ENCODE measurements around the gene KMO. TPM values are rescaled to one million over a fixed set of nuclear protein-coding genes. Genes with fewer than 3 reads are reported as not detected.

KMO gene
- total and polyA plus RNA-seq, 4 donors: 2.2 to 9.9 (median 6.4) TPM

- TF ChIP-seq CTCF (IDR thresholded peaks at IDR 0.05; ENCODE audit: control extremely low read depth, extremely low read depth): no peak
- peaks cover 0 to 17% (median 11%) of the 10 kb centered on the region in 5 donors for H3K4me1 ChIP-seq (ENCODE audit: control insufficient read depth in 5 of 5, insufficient read depth in 5 of 5, low read length in 5 of 5)
- peaks cover 0 to 13% (median 5%) of the 10 kb centered on the region in 4 donors for H3K36me3 ChIP-seq (ENCODE audit: control insufficient read depth in 4 of 4, insufficient read depth in 4 of 4, low read length in 4 of 4)
- H3K9me3 ChIP-seq (ENCODE audit: control insufficient read depth in 4 of 4, insufficient read depth in 3 of 4, low read length in 3 of 4): no peaks in the 10 kb centered on the region
- no peaks in the 10 kb centered on the region for H3K27me3 ChIP-seq (ENCODE audit: control insufficient read depth in 3 of 3, insufficient read depth in 3 of 3, low read length in 2 of 3)
- 70 to 79% methylated on average over 5 of the region's 5 CpGs for WGBS, 2 donors
- H3K9ac ChIP-seq (ENCODE audit: insufficient read depth in 1 of 2, low read length in 2 of 2): no peak overlapping the region
- no peak for ATAC-seq (ENCODE audit: insufficient read depth, low FRiP score)
- no peak for DNase-seq
- no peak overlapping the region for H3K27ac ChIP-seq (ENCODE audit: low read depth in 1 of 2, low read length in 1 of 2)
- H3K4me3 ChIP-seq: no peak overlapping the region
These were observed 106.0 kb downstream of the KMO start for GRCh38 chr1:241638099-241638682.

- DNase-seq (peak in 2 of 3 donors; percentile 31 to 49), ATAC-seq (ENCODE audit: insufficient read depth, low FRiP score) (no peak)
- Histone ChIP-seq H3K4me1 (ENCODE audit: control insufficient read depth in 5 of 5, insufficient read depth in 5 of 5, low read length in 5 of 5) (peaks cover 0 to 17% (median 11%) of the 10 kb centered on the region in 5 donors), H3K36me3 (ENCODE audit: control insufficient read depth in 4 of 4, insufficient read depth in 4 of 4, low read length in 4 of 4) (peaks cover 0 to 8% (median 5%) of the 10 kb centered on the region in 4 donors), H3K4me3 (peak overlapping the region; percentile 72), H3K9me3 (ENCODE audit: control insufficient read depth in 4 of 4, insufficient read depth in 3 of 4, low read length in 3 of 4) (no peaks in the 10 kb centered on the region), H3K27me3 (ENCODE audit: control insufficient read depth in 3 of 3, insufficient read depth in 3 of 3, low read length in 2 of 3) (no peaks in the 10 kb centered on the region), H3K9ac (ENCODE audit: insufficient read depth in 1 of 2, low read length in 2 of 2) (peak overlapping the region; percentile 47 to 63), H3K27ac (ENCODE audit: low read depth in 1 of 2, low read length in 1 of 2) (peak overlapping the region in 1 of 2 donors; percentile 21)
- no peak for TF ChIP-seq CTCF (IDR thresholded peaks at IDR 0.05; ENCODE audit: control extremely low read depth, extremely low read depth)
- 9 to 12% methylated on average over 11 of the region's 11 CpGs for WGBS, 2 donors
These were observed 106.9 kb downstream of the KMO start for GRCh38 chr1:241638909-241639622.

- peak overlapping the region; percentile 84 for H3K27ac ChIP-seq (ENCODE audit: low read depth in 1 of 2, low read length in 1 of 2)
- 1 to 2% methylated on average over 29 to 42 of the region's 42 CpGs for WGBS, 2 donors
- H3K4me1 ChIP-seq (ENCODE audit: control insufficient read depth in 5 of 5, insufficient read depth in 5 of 5, low read length in 5 of 5): peaks cover 0 to 17% (median 11%) of the 10 kb centered on the region in 5 donors
These were observed 107.5 kb downstream of the KMO start for GRCh38 chr1:241639623-241640148.

More at GRCh38 chr1:241639623-241640148, 107.5 kb downstream of the KMO start:
- peak overlapping the region; percentile 72 for H3K4me3 ChIP-seq
- DNase-seq (peak; percentile 42 to 52 (median 46)), ATAC-seq (ENCODE audit: insufficient read depth, low FRiP score) (no peak)
- no peaks in the 10 kb centered on the region for H3K27me3 ChIP-seq (ENCODE audit: control insufficient read depth in 3 of 3, insufficient read depth in 3 of 3, low read length in 2 of 3)
- H3K36me3 ChIP-seq (ENCODE audit: control insufficient read depth in 4 of 4, insufficient read depth in 4 of 4, low read length in 4 of 4): peaks cover 0 to 8% (median 3%) of the 10 kb centered on the region in 4 donors
- H3K9ac ChIP-seq (ENCODE audit: insufficient read depth in 1 of 2, low read length in 2 of 2): peak overlapping the region; percentile 77 to 92
- no peak for TF ChIP-seq CTCF (IDR thresholded peaks at IDR 0.05; ENCODE audit: control extremely low read depth, extremely low read depth)
- H3K9me3 ChIP-seq (ENCODE audit: control insufficient read depth in 4 of 4, insufficient read depth in 3 of 4, low read length in 3 of 4): no peaks in the 10 kb centered on the region
